ENCODE results near the gene STK10.

DNA sequence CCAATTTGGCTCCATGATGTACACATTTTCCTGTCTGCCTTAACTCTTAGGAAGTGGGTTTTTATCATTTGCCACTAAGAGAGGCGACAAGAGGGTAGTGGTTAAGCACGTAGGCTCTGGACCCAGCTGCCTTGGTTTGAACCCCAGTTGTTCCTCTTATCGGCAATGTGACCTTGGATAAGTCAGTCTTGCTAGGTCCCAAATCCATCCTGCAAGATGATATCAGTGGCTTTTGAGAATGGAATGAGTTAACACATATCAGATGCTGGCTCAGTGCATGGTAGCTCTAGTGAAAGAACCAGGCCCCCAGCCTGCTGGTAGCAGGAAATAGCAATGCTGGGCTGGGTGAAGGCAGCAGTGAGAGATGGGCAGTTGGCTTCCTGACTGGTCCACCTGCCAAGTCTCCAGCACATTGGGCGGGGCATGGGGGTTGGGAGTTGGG lies 72.5 kb downstream of the STK10 start:
- TF ChIP-seq POLR2AphosphoS5 (IDR thresholded peaks at IDR 0.05; ENCODE audit: borderline replicate concordance, low read depth, low read length) (no peak), FOXP2 (optimal IDR thresholded peaks at IDR 0.05; ENCODE audit: control extremely low read depth, extremely low read length, insufficient read depth) (no peak), EZH2 (IDR thresholded peaks at IDR 0.05) (no peak)

Measured in SK-N-MC (cell line).